A549 (cell line): Measurements from ENCODE around the gene FUCA2.

Experiments used
- CHD2 ChIP-seq: fragments of 150-350 bp; IDR thresholded peaks from 2 replicates; pipeline ENCODE4 v1.6.1; 2014; ENCODE audit warnings: low read length; ENCODE audit not compliant: partially characterized antibody
- EHMT2 ChIP-seq: fragments of 200-600 bp; sonication (generic); IDR thresholded peaks from 2 replicates; pipeline ENCODE4 v1.6.1; 2016; ENCODE audit warnings: antibody characterized with exemption, low read depth, mild to moderate bottlenecking, moderate library complexity
- EP300 ChIP-seq, 2 experiments: fragments of >200 bp; sonication (Bioruptor Twin); formaldehyde crosslinking; IDR thresholded peaks; 2 replicates in 1 of 2; 3 replicates in 1 of 2; pipeline ENCODE4 v1.6.1; 2016 to 2017
- HDAC2 ChIP-seq: fragments of 200-600 bp; sonication (generic); IDR thresholded peaks from 2 replicates; pipeline ENCODE4 v1.6.1; 2016
- POLR2A ChIP-seq: IDR thresholded peaks from 2 replicates; pipeline ENCODE4 v1.6.1; 2012; ENCODE audit warnings: mild to moderate bottlenecking, low read length
- RFX5 ChIP-seq: fragments of 450-650 bp; IDR thresholded peaks from 2 replicates; pipeline ENCODE4 v1.7.1; 2014; ENCODE audit warnings: antibody characterized with exemption, mild to moderate bottlenecking, moderate library complexity
- SMC3 ChIP-seq: fragments of >200 bp; sonication (Bioruptor Twin); formaldehyde crosslinking; IDR thresholded peaks from 3 replicates; pipeline ENCODE4 v1.6.1; 2018; ENCODE audit warnings: inconsistent platforms
- ZNF302 ChIP-seq: fragments of 250-450 bp; sonication (Bioruptor Pico); IDR thresholded peaks from 2 replicates; pipeline ENCODE4 v1.9.0; 2021; ENCODE audit warnings: inconsistent platforms, mild to moderate bottlenecking, moderate library complexity
- TF ChIP-seq, protein P1 (sequence below): fragments of >200 bp; sonication (Bioruptor Twin); formaldehyde crosslinking; IDR thresholded peaks from 3 replicates; pipeline ENCODE4 v1.5.1; 2016
- TF ChIP-seq, protein P2 (sequence below): fragments of 200-600 bp; sonication (generic); IDR thresholded peaks from 2 replicates; pipeline ENCODE4 v1.6.1; 2016; ENCODE audit warnings: antibody characterized with exemption, mild to moderate bottlenecking, moderate library complexity
- TF ChIP-seq, protein P3 (sequence below): IDR thresholded peaks from 2 replicates; pipeline ENCODE4 v1.6.1; 2012
- TF ChIP-seq, protein P4 (sequence below): fragments of 450-650 bp; IDR thresholded peaks from 2 replicates; pipeline ENCODE4 v1.6.1; 2014; ENCODE audit warnings: antibody characterized with exemption

DNA sequence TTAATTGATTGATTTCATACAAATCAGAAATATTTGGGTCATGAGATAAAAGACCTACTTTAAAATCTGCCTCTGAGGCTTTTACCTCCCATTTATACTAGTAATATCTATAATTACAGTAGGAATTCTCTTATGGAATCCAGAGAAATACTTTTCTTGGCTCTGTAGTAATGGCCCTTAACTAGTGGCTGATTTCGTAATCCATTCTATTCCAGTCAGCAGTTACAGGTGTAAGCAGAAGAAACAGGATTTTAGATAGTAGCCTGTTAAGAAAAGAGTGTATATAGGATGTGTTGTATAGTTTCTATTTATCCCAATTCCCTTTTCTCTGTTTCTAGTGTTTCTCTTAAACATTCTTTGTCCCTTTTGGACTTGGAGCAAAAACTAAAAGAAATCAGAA, 39.7 kb downstream of the FUCA2 start:
- TF ChIP-seq RFX5 = no peak
- TF ChIP-seq, protein P1, sequence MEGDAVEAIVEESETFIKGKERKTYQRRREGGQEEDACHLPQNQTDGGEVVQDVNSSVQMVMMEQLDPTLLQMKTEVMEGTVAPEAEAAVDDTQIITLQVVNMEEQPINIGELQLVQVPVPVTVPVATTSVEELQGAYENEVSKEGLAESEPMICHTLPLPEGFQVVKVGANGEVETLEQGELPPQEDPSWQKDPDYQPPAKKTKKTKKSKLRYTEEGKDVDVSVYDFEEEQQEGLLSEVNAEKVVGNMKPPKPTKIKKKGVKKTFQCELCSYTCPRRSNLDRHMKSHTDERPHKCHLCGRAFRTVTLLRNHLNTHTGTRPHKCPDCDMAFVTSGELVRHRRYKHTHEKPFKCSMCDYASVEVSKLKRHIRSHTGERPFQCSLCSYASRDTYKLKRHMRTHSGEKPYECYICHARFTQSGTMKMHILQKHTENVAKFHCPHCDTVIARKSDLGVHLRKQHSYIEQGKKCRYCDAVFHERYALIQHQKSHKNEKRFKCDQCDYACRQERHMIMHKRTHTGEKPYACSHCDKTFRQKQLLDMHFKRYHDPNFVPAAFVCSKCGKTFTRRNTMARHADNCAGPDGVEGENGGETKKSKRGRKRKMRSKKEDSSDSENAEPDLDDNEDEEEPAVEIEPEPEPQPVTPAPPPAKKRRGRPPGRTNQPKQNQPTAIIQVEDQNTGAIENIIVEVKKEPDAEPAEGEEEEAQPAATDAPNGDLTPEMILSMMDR = no peak
- TF ChIP-seq POLR2A = no peak
- no peak for TF ChIP-seq SMC3
- TF ChIP-seq, protein P2, sequence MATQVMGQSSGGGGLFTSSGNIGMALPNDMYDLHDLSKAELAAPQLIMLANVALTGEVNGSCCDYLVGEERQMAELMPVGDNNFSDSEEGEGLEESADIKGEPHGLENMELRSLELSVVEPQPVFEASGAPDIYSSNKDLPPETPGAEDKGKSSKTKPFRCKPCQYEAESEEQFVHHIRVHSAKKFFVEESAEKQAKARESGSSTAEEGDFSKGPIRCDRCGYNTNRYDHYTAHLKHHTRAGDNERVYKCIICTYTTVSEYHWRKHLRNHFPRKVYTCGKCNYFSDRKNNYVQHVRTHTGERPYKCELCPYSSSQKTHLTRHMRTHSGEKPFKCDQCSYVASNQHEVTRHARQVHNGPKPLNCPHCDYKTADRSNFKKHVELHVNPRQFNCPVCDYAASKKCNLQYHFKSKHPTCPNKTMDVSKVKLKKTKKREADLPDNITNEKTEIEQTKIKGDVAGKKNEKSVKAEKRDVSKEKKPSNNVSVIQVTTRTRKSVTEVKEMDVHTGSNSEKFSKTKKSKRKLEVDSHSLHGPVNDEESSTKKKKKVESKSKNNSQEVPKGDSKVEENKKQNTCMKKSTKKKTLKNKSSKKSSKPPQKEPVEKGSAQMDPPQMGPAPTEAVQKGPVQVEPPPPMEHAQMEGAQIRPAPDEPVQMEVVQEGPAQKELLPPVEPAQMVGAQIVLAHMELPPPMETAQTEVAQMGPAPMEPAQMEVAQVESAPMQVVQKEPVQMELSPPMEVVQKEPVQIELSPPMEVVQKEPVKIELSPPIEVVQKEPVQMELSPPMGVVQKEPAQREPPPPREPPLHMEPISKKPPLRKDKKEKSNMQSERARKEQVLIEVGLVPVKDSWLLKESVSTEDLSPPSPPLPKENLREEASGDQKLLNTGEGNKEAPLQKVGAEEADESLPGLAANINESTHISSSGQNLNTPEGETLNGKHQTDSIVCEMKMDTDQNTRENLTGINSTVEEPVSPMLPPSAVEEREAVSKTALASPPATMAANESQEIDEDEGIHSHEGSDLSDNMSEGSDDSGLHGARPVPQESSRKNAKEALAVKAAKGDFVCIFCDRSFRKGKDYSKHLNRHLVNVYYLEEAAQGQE = no peak
- TF ChIP-seq, protein P3, sequence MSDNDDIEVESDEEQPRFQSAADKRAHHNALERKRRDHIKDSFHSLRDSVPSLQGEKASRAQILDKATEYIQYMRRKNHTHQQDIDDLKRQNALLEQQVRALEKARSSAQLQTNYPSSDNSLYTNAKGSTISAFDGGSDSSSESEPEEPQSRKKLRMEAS = no peak
- TF ChIP-seq EP300 (IDR thresholded peaks at IDR 0.05) = no peak
- TF ChIP-seq CHD2 = no peak
- TF ChIP-seq, protein P4, sequence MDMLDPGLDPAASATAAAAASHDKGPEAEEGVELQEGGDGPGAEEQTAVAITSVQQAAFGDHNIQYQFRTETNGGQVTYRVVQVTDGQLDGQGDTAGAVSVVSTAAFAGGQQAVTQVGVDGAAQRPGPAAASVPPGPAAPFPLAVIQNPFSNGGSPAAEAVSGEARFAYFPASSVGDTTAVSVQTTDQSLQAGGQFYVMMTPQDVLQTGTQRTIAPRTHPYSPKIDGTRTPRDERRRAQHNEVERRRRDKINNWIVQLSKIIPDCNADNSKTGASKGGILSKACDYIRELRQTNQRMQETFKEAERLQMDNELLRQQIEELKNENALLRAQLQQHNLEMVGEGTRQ = no peak
- TF ChIP-seq ZNF302 (CRISPR knock-in tag) = no peak
- no peak for TF ChIP-seq HDAC2
- no peak for TF ChIP-seq EHMT2
